Measurements from ENCODE around the gene PRDM16. TPM values are rescaled to one million over a fixed set of nuclear protein-coding genes. Genes with fewer than 3 reads are reported as not detected.
"Not testable (repeated sequence)": the region's sequence is repeated elsewhere in the genome, so short reads cannot be mapped to it uniquely, and the experiment has no call there.

PRDM16 gene
- total RNA-seq, 4 donors from 2014 or later: 5.9 to 41.7 (median 11.2) TPM

GRCh38 chr1:3084726-3085125, 15.7 kb downstream of the PRDM16 start:
- no peaks in the 10 kb centered on the region for H3K27me3 ChIP-seq
- no peak for DNase-seq (ENCODE audit: low spot score in 2 of 2)
- H3K27ac ChIP-seq: peak overlapping the region in 2 of 4 donors; percentile 97
- H3K4me1 ChIP-seq: peaks cover 0 to 60% (median 4%) of the 10 kb centered on the region in 4 donors
- TF ChIP-seq POLR2A (IDR thresholded peaks at IDR 0.05): no peak
- no peak for TF ChIP-seq EP300 (IDR thresholded peaks at IDR 0.05)
- TF ChIP-seq, protein P1, sequence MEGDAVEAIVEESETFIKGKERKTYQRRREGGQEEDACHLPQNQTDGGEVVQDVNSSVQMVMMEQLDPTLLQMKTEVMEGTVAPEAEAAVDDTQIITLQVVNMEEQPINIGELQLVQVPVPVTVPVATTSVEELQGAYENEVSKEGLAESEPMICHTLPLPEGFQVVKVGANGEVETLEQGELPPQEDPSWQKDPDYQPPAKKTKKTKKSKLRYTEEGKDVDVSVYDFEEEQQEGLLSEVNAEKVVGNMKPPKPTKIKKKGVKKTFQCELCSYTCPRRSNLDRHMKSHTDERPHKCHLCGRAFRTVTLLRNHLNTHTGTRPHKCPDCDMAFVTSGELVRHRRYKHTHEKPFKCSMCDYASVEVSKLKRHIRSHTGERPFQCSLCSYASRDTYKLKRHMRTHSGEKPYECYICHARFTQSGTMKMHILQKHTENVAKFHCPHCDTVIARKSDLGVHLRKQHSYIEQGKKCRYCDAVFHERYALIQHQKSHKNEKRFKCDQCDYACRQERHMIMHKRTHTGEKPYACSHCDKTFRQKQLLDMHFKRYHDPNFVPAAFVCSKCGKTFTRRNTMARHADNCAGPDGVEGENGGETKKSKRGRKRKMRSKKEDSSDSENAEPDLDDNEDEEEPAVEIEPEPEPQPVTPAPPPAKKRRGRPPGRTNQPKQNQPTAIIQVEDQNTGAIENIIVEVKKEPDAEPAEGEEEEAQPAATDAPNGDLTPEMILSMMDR (IDR thresholded peaks at IDR 0.05): no peak
- 88 to 91% methylated on average over 7 to 12 of the region's 12 CpGs for whole genome bisulfite sequencing, 2 donors
- no peak overlapping the region for H3K4me3 ChIP-seq
- H3K9me3 ChIP-seq: no peaks in the 10 kb centered on the region
- H3K36me3 ChIP-seq: no peaks in the 10 kb centered on the region

DNA sequence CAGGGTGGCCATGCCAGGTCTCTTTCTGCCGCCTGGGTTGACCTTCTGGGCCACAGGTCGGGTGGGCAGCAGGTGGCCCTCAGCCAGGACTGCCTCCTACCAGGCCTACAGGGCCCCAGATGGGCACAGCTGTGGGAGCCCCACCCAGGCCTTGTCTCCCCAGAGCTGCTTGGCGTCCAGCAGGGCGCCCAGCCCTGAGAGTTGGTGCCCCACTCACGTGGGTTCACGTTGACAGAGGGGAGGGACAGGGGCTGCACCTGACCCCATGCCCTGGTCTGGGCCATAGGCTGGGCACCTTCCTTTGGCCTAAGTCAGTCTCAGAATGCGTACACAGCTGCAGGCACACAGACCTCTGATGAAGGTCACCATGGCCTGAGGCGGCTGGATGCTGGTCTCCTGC, 16.7 kb downstream of the PRDM16 start:
- H3K36me3 ChIP-seq: no peaks in the 10 kb centered on the region
- TF ChIP-seq, protein P1 (IDR thresholded peaks at IDR 0.05): no peak
- TF ChIP-seq EP300 (IDR thresholded peaks at IDR 0.05): no peak
- TF ChIP-seq POLR2A (IDR thresholded peaks at IDR 0.05): no peak
- no peak for DNase-seq (ENCODE audit: low spot score in 2 of 2)
- no peaks in the 10 kb centered on the region for H3K9me3 ChIP-seq
- no peak overlapping the region for H3K4me3 ChIP-seq
- H3K27me3 ChIP-seq: no peaks in the 10 kb centered on the region
- peaks cover 0 to 62% (median 4%) of the 10 kb centered on the region in 4 donors for H3K4me1 ChIP-seq
- peak overlapping the region in 1 of 4 donors; percentile 97 for H3K27ac ChIP-seq
- WGBS, 2 donors: 54 to 71% methylated on average over 4 of the region's 8 CpGs

- peaks cover 0 to 58% (median 4%) of the 10 kb centered on the region in 4 donors for H3K4me1 ChIP-seq
- no peak for DNase-seq (ENCODE audit: low spot score in 2 of 2)
- H3K27me3 ChIP-seq: no peaks in the 10 kb centered on the region
- no peaks in the 10 kb centered on the region for H3K9me3 ChIP-seq
- TF ChIP-seq POLR2A (IDR thresholded peaks at IDR 0.05) (no peak), EP300 (IDR thresholded peaks at IDR 0.05) (no peak)
- TF ChIP-seq, protein P1 (IDR thresholded peaks at IDR 0.05): no peak
- 78 to 84% methylated on average over 23 to 25 of the region's 26 CpGs for WGBS, 2 donors
- no peak overlapping the region for H3K27ac ChIP-seq
- H3K36me3 ChIP-seq: no peaks in the 10 kb centered on the region
- H3K4me3 ChIP-seq: no peak overlapping the region
Observed at GRCh38 chr1:3086272-3086974, 17.4 kb downstream of the PRDM16 start.

- no peaks in the 10 kb centered on the region for H3K9me3 ChIP-seq
- no peak overlapping the region for H3K27ac ChIP-seq
- 75 to 76% methylated on average over 14 to 16 of the region's 17 CpGs for WGBS, 2 donors
- H3K36me3 ChIP-seq: no peaks in the 10 kb centered on the region
- H3K27me3 ChIP-seq: no peaks in the 10 kb centered on the region
- peaks cover 0 to 56% (median 4%) of the 10 kb centered on the region in 4 donors for H3K4me1 ChIP-seq
- TF ChIP-seq EP300 (IDR thresholded peaks at IDR 0.05) (no peak), POLR2A (IDR thresholded peaks at IDR 0.05) (no peak)
- no peak overlapping the region for H3K4me3 ChIP-seq
- no peak for DNase-seq (ENCODE audit: low spot score in 2 of 2)
Observed at GRCh38 chr1:3087049-3087448, 18.0 kb downstream of the PRDM16 start.

GRCh38 chr1:3087946-3088668, 19.1 kb downstream of the PRDM16 start:
- not testable (repeated sequence) for H3K36me3 ChIP-seq
- peak overlapping the region in 1 of 4 donors; percentile 34 for H3K27ac ChIP-seq
- H3K4me1 ChIP-seq: peaks cover 0 to 54% (median under 1%) of the 10 kb centered on the region in 4 donors

GRCh38 chr1:3089490-3089889, 20.5 kb downstream of the PRDM16 start:
- TF ChIP-seq, protein P1 (IDR thresholded peaks at IDR 0.05): no peak
- no peak for TF ChIP-seq POLR2A (IDR thresholded peaks at IDR 0.05)
- no peak for TF ChIP-seq EP300 (IDR thresholded peaks at IDR 0.05)
- Histone ChIP-seq H3K4me1 (peaks cover 0 to 51% (median 0%) of the 10 kb centered on the region in 4 donors), H3K27me3 (no peaks in the 10 kb centered on the region), H3K27ac (no peak overlapping the region), H3K36me3 (no peaks in the 10 kb centered on the region), H3K4me3 (no peak overlapping the region), H3K9me3 (no peaks in the 10 kb centered on the region)
- WGBS, 2 donors: 73 to 74% methylated on average over 17 of the region's 17 CpGs
- no peak for DNase-seq (ENCODE audit: low spot score in 2 of 2)

More at GRCh38 chr1:3087946-3088668, 19.1 kb downstream of the PRDM16 start:
- H3K27me3 ChIP-seq; H3K9me3 ChIP-seq; DNase-seq (ENCODE audit: low spot score in 2 of 2); H3K4me3 ChIP-seq: not testable (repeated sequence)
- WGBS, 2 donors: 69 to 73% methylated on average over 20 of the region's 20 CpGs
